Measurements from ENCODE around the gene RHCE. TPM values are rescaled to one million over a fixed set of nuclear protein-coding genes. Genes with fewer than 3 reads are reported as not detected.
"Not testable (repeated sequence)": the region's sequence is repeated elsewhere in the genome, so short reads cannot be mapped to it uniquely, and the experiment has no call there.

The RHCE gene
- total and polyA plus RNA-seq, 4 donors, result 0.12 to 3.1 (median 0.28) TPM

GRCh38 chr1:25451908-25452307 is 31.3 kb upstream of the RHCE start:
- Histone ChIP-seq H3K27me3 (ENCODE audit: control insufficient read depth in 3 of 3, insufficient read depth in 3 of 3, low read length in 2 of 3) (no peaks in the 10 kb centered on the region), H3K9me3 (ENCODE audit: control insufficient read depth in 4 of 4, insufficient read depth in 3 of 4, low read length in 3 of 4) (no peaks in the 10 kb centered on the region), H3K36me3 (ENCODE audit: control insufficient read depth in 4 of 4, insufficient read depth in 4 of 4, low read length in 4 of 4) (peaks cover 2 to 17% (median 6%) of the 10 kb centered on the region in 4 donors), H3K27ac (ENCODE audit: low read depth in 1 of 2, low read length in 1 of 2) (no peak overlapping the region), H3K9ac (ENCODE audit: insufficient read depth in 1 of 2, low read length in 2 of 2) (no peak overlapping the region), H3K4me3 (no peak overlapping the region), H3K4me1 (ENCODE audit: control insufficient read depth in 5 of 5, insufficient read depth in 5 of 5, low read length in 5 of 5) (no peaks in the 10 kb centered on the region)
- no peak for TF ChIP-seq CTCF (IDR thresholded peaks at IDR 0.05; ENCODE audit: control extremely low read depth, extremely low read depth)
- ATAC-seq (ENCODE audit: insufficient read depth, low FRiP score) (no peak), DNase-seq (no peak)
- 96 to 97% methylated on average over 3 of the region's 3 CpGs for WGBS, 2 donors

- Histone ChIP-seq H3K27me3 (ENCODE audit: control insufficient read depth in 3 of 3, insufficient read depth in 3 of 3, low read length in 2 of 3) (no peaks in the 10 kb centered on the region), H3K9ac (ENCODE audit: insufficient read depth in 1 of 2, low read length in 2 of 2) (no peak overlapping the region), H3K36me3 (ENCODE audit: control insufficient read depth in 4 of 4, insufficient read depth in 4 of 4, low read length in 4 of 4) (peaks cover 3 to 11% (median 5%) of the 10 kb centered on the region in 4 donors), H3K9me3 (ENCODE audit: control insufficient read depth in 4 of 4, insufficient read depth in 3 of 4, low read length in 3 of 4) (no peaks in the 10 kb centered on the region), H3K4me1 (ENCODE audit: control insufficient read depth in 5 of 5, insufficient read depth in 5 of 5, low read length in 5 of 5) (peaks cover 0 to 3% (median 0%) of the 10 kb centered on the region in 5 donors), H3K4me3 (no peak overlapping the region), H3K27ac (ENCODE audit: low read depth in 1 of 2, low read length in 1 of 2) (no peak overlapping the region)
- ATAC-seq (ENCODE audit: insufficient read depth, low FRiP score) (no peak), DNase-seq (no peak)
- no peak for TF ChIP-seq CTCF (IDR thresholded peaks at IDR 0.05; ENCODE audit: control extremely low read depth, extremely low read depth)
- WGBS, 2 donors, result 91 to 98% methylated on average over 2 of the region's 2 CpGs
Observed at GRCh38 chr1:25450891-25451290, 30.3 kb upstream of the RHCE start.

GRCh38 chr1:25447547-25447946 is 26.9 kb upstream of the RHCE start:
- Histone ChIP-seq H3K27ac (ENCODE audit: low read depth in 1 of 2, low read length in 1 of 2) (no peak overlapping the region), H3K9ac (ENCODE audit: insufficient read depth in 1 of 2, low read length in 2 of 2) (no peak overlapping the region), H3K9me3 (ENCODE audit: control insufficient read depth in 4 of 4, insufficient read depth in 3 of 4, low read length in 3 of 4) (no peaks in the 10 kb centered on the region), H3K36me3 (ENCODE audit: control insufficient read depth in 4 of 4, insufficient read depth in 4 of 4, low read length in 4 of 4) (peaks cover 3 to 6% (median 3%) of the 10 kb centered on the region in 4 donors), H3K4me1 (ENCODE audit: control insufficient read depth in 5 of 5, insufficient read depth in 5 of 5, low read length in 5 of 5) (peaks cover 0 to 5% (median 0%) of the 10 kb centered on the region in 5 donors), H3K4me3 (no peak overlapping the region), H3K27me3 (ENCODE audit: control insufficient read depth in 3 of 3, insufficient read depth in 3 of 3, low read length in 2 of 3) (no peaks in the 10 kb centered on the region)
- no peak for DNase-seq
- no peak for TF ChIP-seq CTCF (IDR thresholded peaks at IDR 0.05; ENCODE audit: control extremely low read depth, extremely low read depth)
- no peak for ATAC-seq (ENCODE audit: insufficient read depth, low FRiP score)

- H3K36me3 ChIP-seq (ENCODE audit: control insufficient read depth in 4 of 4, insufficient read depth in 4 of 4, low read length in 4 of 4), result peaks cover 3 to 6% (median 3%) of the 10 kb centered on the region in 4 donors
- H3K9me3 ChIP-seq (ENCODE audit: control insufficient read depth in 4 of 4, insufficient read depth in 3 of 4, low read length in 3 of 4), result no peaks in the 10 kb centered on the region
- no peak for DNase-seq
- no peak overlapping the region for H3K4me3 ChIP-seq
- no peak overlapping the region for H3K9ac ChIP-seq (ENCODE audit: insufficient read depth in 1 of 2, low read length in 2 of 2)
- H3K4me1 ChIP-seq (ENCODE audit: control insufficient read depth in 5 of 5, insufficient read depth in 5 of 5, low read length in 5 of 5), result peaks cover 0 to 9% (median 0%) of the 10 kb centered on the region in 5 donors
- WGBS, 2 donors, result 85 to 90% methylated on average over 2 of the region's 2 CpGs
- no peak overlapping the region for H3K27ac ChIP-seq (ENCODE audit: low read depth in 1 of 2, low read length in 1 of 2)
- no peak for TF ChIP-seq CTCF (IDR thresholded peaks at IDR 0.05; ENCODE audit: control extremely low read depth, extremely low read depth)
- no peaks in the 10 kb centered on the region for H3K27me3 ChIP-seq (ENCODE audit: control insufficient read depth in 3 of 3, insufficient read depth in 3 of 3, low read length in 2 of 3)
- ATAC-seq (ENCODE audit: insufficient read depth, low FRiP score), result no peak
Observed at GRCh38 chr1:25445993-25446538, 25.4 kb upstream of the RHCE start.

- H3K9ac ChIP-seq (ENCODE audit: insufficient read depth in 1 of 2, low read length in 2 of 2); H3K4me1 ChIP-seq (ENCODE audit: control insufficient read depth in 5 of 5, insufficient read depth in 5 of 5, low read length in 5 of 5); H3K9me3 ChIP-seq (ENCODE audit: control insufficient read depth in 4 of 4, insufficient read depth in 3 of 4, low read length in 3 of 4); H3K27me3 ChIP-seq (ENCODE audit: control insufficient read depth in 3 of 3, insufficient read depth in 3 of 3, low read length in 2 of 3); H3K36me3 ChIP-seq (ENCODE audit: control insufficient read depth in 4 of 4, insufficient read depth in 4 of 4, low read length in 4 of 4); ATAC-seq (ENCODE audit: insufficient read depth, low FRiP score); H3K4me3 ChIP-seq; DNase-seq; H3K27ac ChIP-seq (ENCODE audit: low read depth in 1 of 2, low read length in 1 of 2): not testable (repeated sequence)
- WGBS, 2 donors, result 96 to 97% methylated on average over 5 of the region's 5 CpGs
Observed at GRCh38 chr1:25444604-25445003, 24.0 kb upstream of the RHCE start.

Data from lung (tissue), 12 donors.